ENCODE measurements around the gene GLB1L. TPM values are rescaled to one million over a fixed set of nuclear protein-coding genes. Genes with fewer than 3 reads are reported as not detected.
A peak's percentile ranks its signal among the peaks of the same experiment; 100 is the strongest.

Gene GLB1L
- total RNA-seq = 2.9 to 7.3 TPM (median 3.0 TPM) in 3 replicates
- long read RNA-seq, partial matches to known transcripts = 0 of 5 reads
- long read RNA-seq, other reads (novel, unspliced or antisense) = 4 of 5 reads

GRCh38 chr2:219245148-219245898 lies at the start of gene GLB1L, which contains the start of gene STK16:
TSS of gene GLB1L (minus strand) at chr2:219245444. CDS start at chr2:219243573, 1,871 bp downstream.
TSS of gene STK16 (plus strand) at chr2:219245479. CDS start at chr2:219246000, 521 bp downstream.
- Mint-ChIP-seq H3K4me3 (ENCODE audit: unreplicated experiment) (peak within 1 kb of the TSS; percentile 90), H3K27ac (ENCODE audit: unreplicated experiment) (peak within 1 kb of the TSS; percentile 95), H3K36me3 (ENCODE audit: low read depth) (no peaks in the 10 kb centered on the region), H3K27me3 (ENCODE audit: low read depth) (no peaks in the 10 kb centered on the region), H3K9me3 (ENCODE audit: low read depth) (no peaks in the 10 kb centered on the region), H3K4me1 (ENCODE audit: low read depth) (peaks cover 43% of the 10 kb centered on the region)
- DNase-seq (ENCODE audit: low spot score) = no peak
- TF ChIP-seq CTCF (IDR thresholded peaks at IDR 0.05) = no peak

GRCh38 chr2:219294356-219295351 lies 49.4 kb upstream of the GLB1L start:
- H3K27me3 Mint-ChIP-seq (ENCODE audit: low read depth) = peaks cover 2% of the 10 kb centered on the region
- no peak for DNase-seq (ENCODE audit: low spot score)
- TF ChIP-seq CTCF (IDR thresholded peaks at IDR 0.05) = peak; percentile 100
- no peaks in the 10 kb centered on the region for H3K9me3 Mint-ChIP-seq (ENCODE audit: low read depth)
- H3K4me1 Mint-ChIP-seq (ENCODE audit: low read depth) = peaks cover 22% of the 10 kb centered on the region
- H3K4me3 Mint-ChIP-seq (ENCODE audit: unreplicated experiment) = peak overlapping the region; percentile 67
- peak overlapping the region; percentile 73 for H3K27ac Mint-ChIP-seq (ENCODE audit: unreplicated experiment)
- H3K36me3 Mint-ChIP-seq (ENCODE audit: low read depth) = no peaks in the 10 kb centered on the region

GRCh38 chr2:219293736-219294231 lies 48.5 kb upstream of the GLB1L start:
- peak overlapping the region; percentile 67 for H3K4me3 Mint-ChIP-seq (ENCODE audit: unreplicated experiment)
- H3K36me3 Mint-ChIP-seq (ENCODE audit: low read depth) = no peaks in the 10 kb centered on the region
- no peak overlapping the region for H3K27ac Mint-ChIP-seq (ENCODE audit: unreplicated experiment)

GRCh38 chr2:219292616-219293015 lies 47.4 kb upstream of the GLB1L start:
- H3K9me3 Mint-ChIP-seq (ENCODE audit: low read depth) = no peaks in the 10 kb centered on the region
- TF ChIP-seq CTCF (IDR thresholded peaks at IDR 0.05) = no peak
- H3K27ac Mint-ChIP-seq (ENCODE audit: unreplicated experiment) = no peak overlapping the region
- no peak overlapping the region for H3K4me3 Mint-ChIP-seq (ENCODE audit: unreplicated experiment)
- H3K4me1 Mint-ChIP-seq (ENCODE audit: low read depth) = peaks cover 25% of the 10 kb centered on the region
- DNase-seq (ENCODE audit: low spot score) = no peak
- H3K36me3 Mint-ChIP-seq (ENCODE audit: low read depth) = no peaks in the 10 kb centered on the region
- H3K27me3 Mint-ChIP-seq (ENCODE audit: low read depth) = no peaks in the 10 kb centered on the region

More at GRCh38 chr2:219293736-219294231, 48.5 kb upstream of the GLB1L start:
- H3K4me1 Mint-ChIP-seq (ENCODE audit: low read depth) = peaks cover 24% of the 10 kb centered on the region
- no peaks in the 10 kb centered on the region for H3K9me3 Mint-ChIP-seq (ENCODE audit: low read depth)
- no peak for DNase-seq (ENCODE audit: low spot score)
- TF ChIP-seq CTCF (IDR thresholded peaks at IDR 0.05) = no peak
- no peaks in the 10 kb centered on the region for H3K27me3 Mint-ChIP-seq (ENCODE audit: low read depth)

Measured in chondrocyte (in vitro differentiated cells).